ENCODE data around the gene KIF3A.

The KIF3A gene

DNA sequence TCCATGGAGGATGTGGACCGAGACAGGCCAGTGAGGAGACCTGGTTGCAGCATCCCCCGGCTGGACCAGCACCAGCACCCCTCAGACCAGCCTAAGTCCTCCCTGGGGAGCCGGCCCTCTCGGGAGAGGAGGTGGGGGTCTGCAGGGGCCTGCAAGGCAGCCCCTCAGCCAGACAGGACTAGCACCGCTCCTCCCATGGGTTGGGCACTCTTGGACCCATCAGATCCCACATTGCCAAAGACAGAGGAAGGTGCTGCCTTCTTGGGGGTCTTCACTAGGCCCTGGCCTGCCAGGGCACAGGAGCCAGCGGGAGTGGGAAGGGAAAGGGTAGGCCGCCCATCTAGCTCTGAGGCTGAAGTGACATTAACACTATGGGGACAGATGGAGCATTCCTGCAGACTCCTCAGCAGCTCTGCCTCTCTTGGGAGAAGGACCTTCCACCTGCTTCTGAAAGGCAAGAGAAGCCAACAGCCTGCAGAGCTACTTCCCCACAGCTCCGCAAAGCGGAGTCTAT is 72.6 kb downstream of the KIF3A start:
- H3K27ac ChIP-seq (ENCODE audit: low read length), result no peak overlapping the region
- DNase-seq, result no peak
- no peaks in the 10 kb centered on the region for H3F3A ChIP-seq (ENCODE audit: insufficient read depth, low read length)
- H3K27me3 ChIP-seq (replicated peaks; ENCODE audit: insufficient read depth, low read length), result no peaks in the 10 kb centered on the region
- H3K79me2 ChIP-seq (ENCODE audit: low read length), result no peaks in the 10 kb centered on the region
- H2AFZ ChIP-seq (ENCODE audit: low read length), result no peak overlapping the region
- no peaks in the 10 kb centered on the region for H3K36me3 ChIP-seq (replicated peaks; ENCODE audit: insufficient read depth, low read length)
- no peaks in the 10 kb centered on the region for H4K20me1 ChIP-seq (ENCODE audit: insufficient read depth, low read length)
- TF ChIP-seq EZH2 (optimal IDR thresholded peaks at IDR 0.05; ENCODE audit: low read depth, low read length) (no peak), EZH2phosphoT487 (IDR thresholded peaks at IDR 0.05; ENCODE audit: low read length) (no peak)
- H3K9ac ChIP-seq (ENCODE audit: low read length), result no peak overlapping the region
- H3K4me1 ChIP-seq (ENCODE audit: low read length), result peaks cover 6% of the 10 kb centered on the region
- H3K9me3 ChIP-seq (replicated peaks; ENCODE audit: insufficient read depth, low read length), result no peaks in the 10 kb centered on the region
- no peaks in the 10 kb centered on the region for H3K9me2 ChIP-seq (replicated peaks; ENCODE audit: insufficient read depth, low read length)
- no peak overlapping the region for H3K4me3 ChIP-seq (ENCODE audit: low read length)
- H3K4me2 ChIP-seq (ENCODE audit: low read depth, low read length), result no peak overlapping the region

- Histone ChIP-seq H3K4me2 (ENCODE audit: low read depth, low read length) (no peak overlapping the region), H3K9me2 (replicated peaks; ENCODE audit: insufficient read depth, low read length) (no peaks in the 10 kb centered on the region), H3K9me3 (replicated peaks; ENCODE audit: insufficient read depth, low read length) (no peaks in the 10 kb centered on the region), H3K27me3 (replicated peaks; ENCODE audit: insufficient read depth, low read length) (no peaks in the 10 kb centered on the region), H2AFZ (ENCODE audit: low read length) (peak overlapping the region; percentile 58), H3K9ac (ENCODE audit: low read length) (no peak overlapping the region), H3K36me3 (replicated peaks; ENCODE audit: insufficient read depth, low read length) (no peaks in the 10 kb centered on the region), H3K27ac (ENCODE audit: low read length) (no peak overlapping the region), H3K79me2 (ENCODE audit: low read length) (no peaks in the 10 kb centered on the region), H4K20me1 (ENCODE audit: insufficient read depth, low read length) (no peaks in the 10 kb centered on the region), H3K4me1 (ENCODE audit: low read length) (peaks cover 6% of the 10 kb centered on the region), H3K4me3 (ENCODE audit: low read length) (no peak overlapping the region), H3F3A (ENCODE audit: insufficient read depth, low read length) (no peaks in the 10 kb centered on the region)
- no peak for TF ChIP-seq EZH2phosphoT487 (IDR thresholded peaks at IDR 0.05; ENCODE audit: low read length)
- TF ChIP-seq EZH2 (optimal IDR thresholded peaks at IDR 0.05; ENCODE audit: low read depth, low read length), result no peak
- TF ChIP-seq CTCF (IDR thresholded peaks at IDR 0.05; ENCODE audit: low read length), result no peak
- DNase-seq, result no peak
These were observed 73.3 kb downstream of the KIF3A start for GRCh38 chr5:132663771-132664695.

GRCh38 chr5:132662925-132663770 is 74.2 kb downstream of the KIF3A start:
- H3K4me2 ChIP-seq (ENCODE audit: low read depth, low read length), result no peak overlapping the region
- no peak overlapping the region for H3K4me3 ChIP-seq (ENCODE audit: low read length)
- H4K20me1 ChIP-seq (ENCODE audit: insufficient read depth, low read length), result no peaks in the 10 kb centered on the region
- no peaks in the 10 kb centered on the region for H3K79me2 ChIP-seq (ENCODE audit: low read length)
- peaks cover 6% of the 10 kb centered on the region for H3K4me1 ChIP-seq (ENCODE audit: low read length)
- no peak overlapping the region for H3K27ac ChIP-seq (ENCODE audit: low read length)
- no peaks in the 10 kb centered on the region for H3K9me3 ChIP-seq (replicated peaks; ENCODE audit: insufficient read depth, low read length)
- H2AFZ ChIP-seq (ENCODE audit: low read length), result peak overlapping the region; percentile 58
- no peak for DNase-seq
- no peaks in the 10 kb centered on the region for H3K27me3 ChIP-seq (replicated peaks; ENCODE audit: insufficient read depth, low read length)
- H3F3A ChIP-seq (ENCODE audit: insufficient read depth, low read length), result no peaks in the 10 kb centered on the region
- no peak for TF ChIP-seq CTCF (IDR thresholded peaks at IDR 0.05; ENCODE audit: low read length)
- TF ChIP-seq EZH2phosphoT487 (IDR thresholded peaks at IDR 0.05; ENCODE audit: low read length), result no peak
- TF ChIP-seq EZH2 (optimal IDR thresholded peaks at IDR 0.05; ENCODE audit: low read depth, low read length), result no peak
- H3K36me3 ChIP-seq (replicated peaks; ENCODE audit: insufficient read depth, low read length), result no peaks in the 10 kb centered on the region
- H3K9me2 ChIP-seq (replicated peaks; ENCODE audit: insufficient read depth, low read length), result no peaks in the 10 kb centered on the region
- H3K9ac ChIP-seq (ENCODE audit: low read length), result no peak overlapping the region

Data from MM.1S (cell line).